A549 (cell line): ENCODE results near the gene ANKRD65. TPM values are rescaled to one million over a fixed set of nuclear protein-coding genes. Genes with fewer than 3 reads are reported as not detected.

Source experiments
- ATAC-seq, 2 experiments: fragments of 200-7000 bp in 1 of 2; fragments of >200 bp in 1 of 2; cut with Nextera tagmentation in 1 of 2; cut with Tn5 transposase in 1 of 2; 3 replicates each; pipeline versions ENCODE4 v1.8.0 to v1.9.1; 2018 to 2020; ENCODE audit warnings: mild to moderate bottlenecking in 1 of 2, moderate library complexity in 1 of 2
- CTCF ChIA-PET: fragments of 300-600 bp; sonication (Branson Sonifier 250); formaldehyde crosslinking; extraction: SDS; loops from one replicate; lab custom pipeline; 2021; ENCODE audit warnings: antibody characterized with exemption, inconsistent platforms; lab: Yijun Ruan, JAX
- POLR2A ChIA-PET: fragments of 350-600 bp; formaldehyde crosslinking; extraction: SDS; loops from one replicate; lab custom pipeline; 2021; ENCODE audit warnings: antibody characterized with exemption, inconsistent platforms; lab: Yijun Ruan, JAX
- DNase-seq, 2 experiments: peaks; one replicate each; pipeline versions ENCODE4 v3.0.0 to v3.0.0-alpha.2; 2011 to 2016; ENCODE audit warnings: low read depth in 1 of 2, low spot score in 1 of 2
- FAIRE-seq: peaks from 2 replicates; lab custom pipeline; 2011; peaks lifted over from hg19 to GRCh38; lab: Jason Lieb, UNC
- H3K27ac ChIP-seq, 2 experiments: fragments of >200 bp; sonication (Bioruptor Twin); formaldehyde crosslinking; 3 replicates each; pipeline ENCODE4 v1.5.1; 2016 to 2017
- H3K4me1 ChIP-seq: fragments of >200 bp; sonication (Bioruptor Twin); formaldehyde crosslinking; 3 replicates; pipeline ENCODE4 v1.6.1; 2016
- H3K4me2 ChIP-seq: fragments of >200 bp; sonication (Bioruptor Twin); formaldehyde crosslinking; 3 replicates; pipeline ENCODE4 v1.6.1; 2016
- H3K4me3 ChIP-seq: fragments of >200 bp; sonication (Bioruptor Twin); formaldehyde crosslinking; 3 replicates; pipeline ENCODE4 v1.5.1; 2016
- H3K9me3 ChIP-seq: fragments of >200 bp; sonication (Bioruptor Twin); formaldehyde crosslinking; 3 replicates; pipeline ENCODE4 v1.6.1; 2016
- ATOH8 ChIP-seq: fragments of 250-450 bp; sonication (Bioruptor Pico); IDR thresholded peaks from 2 replicates; pipeline ENCODE4 v1.5.0; 2020; ENCODE audit warnings: low read depth, mild to moderate bottlenecking, moderate library complexity
- BHLHE40 ChIP-seq: IDR thresholded peaks from 2 replicates; pipeline ENCODE4 v1.6.1; 2012; ENCODE audit warnings: low read depth, low read length, inconsistent platforms
- CBX8 ChIP-seq: fragments of 200-600 bp; sonication (generic); IDR thresholded peaks from 2 replicates; pipeline ENCODE4 v1.6.1; 2016
- E2F6 ChIP-seq: IDR thresholded peaks from 2 replicates; pipeline ENCODE4 v1.6.1; 2012; ENCODE audit warnings: low read depth, borderline replicate concordance
- EP300 ChIP-seq, 2 experiments: fragments of >200 bp; sonication (Bioruptor Twin); formaldehyde crosslinking; IDR thresholded peaks; 2 replicates in 1 of 2; 3 replicates in 1 of 2; pipeline ENCODE4 v1.6.1; 2016 to 2017
- GATA3 ChIP-seq: IDR thresholded peaks from 2 replicates; pipeline ENCODE4 v1.6.1; 2012; ENCODE audit warnings: borderline replicate concordance
- HDAC2 ChIP-seq: fragments of 200-600 bp; sonication (generic); IDR thresholded peaks from 2 replicates; pipeline ENCODE4 v1.6.1; 2016
- HES2 ChIP-seq: fragments of >200 bp; sonication (Bioruptor Twin); formaldehyde crosslinking; IDR thresholded peaks from 2 replicates; pipeline ENCODE4 v1.6.1; 2016
- HOXB13 ChIP-seq: fragments of 250-450 bp; sonication (Bioruptor Pico); IDR thresholded peaks from 2 replicates; pipeline ENCODE4 v1.5.0; 2020; ENCODE audit warnings: low read depth, mild to moderate bottlenecking, moderate library complexity
- JUN ChIP-seq, 2 experiments: fragments of >200 bp; sonication (Bioruptor Twin); formaldehyde crosslinking; IDR thresholded peaks; 2 replicates in 1 of 2; 3 replicates in 1 of 2; pipeline ENCODE4 v1.6.1; 2016 to 2017
- MAX ChIP-seq: IDR thresholded peaks from 2 replicates; pipeline ENCODE4 v1.6.1; 2012
- MAZ ChIP-seq: fragments of 150-350 bp; IDR thresholded peaks from 2 replicates; pipeline ENCODE4 v1.6.1; 2014; ENCODE audit warnings: antibody characterized with exemption, low read depth, low read length, borderline replicate concordance
- MYC ChIP-seq: IDR thresholded peaks from 2 replicates; pipeline ENCODE4 v1.6.1; 2012; ENCODE audit warnings: mild to moderate bottlenecking, inconsistent platforms, low read length, improper control_type of control experiment, borderline replicate concordance
- NFE2L2 ChIP-seq: fragments of 150-350 bp; conservative IDR thresholded peaks from 2 replicates; pipeline ENCODE4 v1.6.1; 2014; ENCODE audit warnings: low read length
- NPAS2 ChIP-seq: fragments of 250-450 bp; sonication (Bioruptor Pico); IDR thresholded peaks from 2 replicates; pipeline ENCODE4 v1.8.0; 2022; ENCODE audit warnings: mild to moderate bottlenecking, moderate library complexity, borderline replicate concordance
- POLR2A ChIP-seq: IDR thresholded peaks from 2 replicates; pipeline ENCODE4 v1.6.1; 2012; ENCODE audit warnings: mild to moderate bottlenecking, low read length
- RARB ChIP-seq: fragments of 250-450 bp; sonication (Bioruptor Pico); IDR thresholded peaks from 2 replicates; pipeline ENCODE4 v1.8.0; 2021; ENCODE audit warnings: mild to moderate bottlenecking, moderate library complexity
- RCOR1 ChIP-seq: fragments of 150-350 bp; IDR thresholded peaks from 2 replicates; pipeline ENCODE4 v1.6.1; 2014; ENCODE audit warnings: antibody characterized with exemption, low read length, low read depth
- TP53 ChIP-seq: fragments of 250-450 bp; sonication (Bioruptor Pico); IDR thresholded peaks from 2 replicates; pipeline ENCODE4 v1.5.0; 2021; ENCODE audit warnings: mild to moderate bottlenecking, moderate library complexity
- ZSCAN20 ChIP-seq: fragments of 250-450 bp; sonication (Bioruptor Pico); IDR thresholded peaks from 2 replicates; pipeline ENCODE4 v1.8.0; 2022; ENCODE audit warnings: mild to moderate bottlenecking, moderate library complexity
- WGBS: methylation state at CpG from one replicate; pipeline ENCODE4 v1.1.6; 2017; ENCODE audit errors: missing lambda C conversion rate; 5-methylcytosine and 5-hydroxymethylcytosine counted together
- polyA plus RNA-seq, 4 experiments: library from polyadenylated mRNA; depleted of rRNA in 3 of 4; stranded (reverse); fragments of >200 nt; fragmentation: RNase III in 1 of 4; extraction: RNeasy Plus Mini Kit Qiagen cat#74134 plus additional on column Dnase treatment in 1 of 4; gene quantifications; 2 replicates in 3 of 4; 3 replicates in 1 of 4; pipeline ENCODE4 v1.2.3, GENCODE V29; 2011 to 2017
- TF ChIP-seq, protein P1 (sequence below): fragments of 150-350 bp; IDR thresholded peaks from 2 replicates; pipeline ENCODE4 v1.6.1; 2014; ENCODE audit warnings: low read depth, mild to moderate bottlenecking, low read length
- TF ChIP-seq, protein P2 (sequence below): fragments of >200 bp; sonication (Bioruptor Twin); formaldehyde crosslinking; IDR thresholded peaks from 3 replicates; pipeline ENCODE4 v1.6.1; 2016

ANKRD65 gene
- polyA plus RNA-seq, 2 of the 4 experiments (the other 2 are of a cell fraction): 0.05 TPM; not detected in 1

DNA sequence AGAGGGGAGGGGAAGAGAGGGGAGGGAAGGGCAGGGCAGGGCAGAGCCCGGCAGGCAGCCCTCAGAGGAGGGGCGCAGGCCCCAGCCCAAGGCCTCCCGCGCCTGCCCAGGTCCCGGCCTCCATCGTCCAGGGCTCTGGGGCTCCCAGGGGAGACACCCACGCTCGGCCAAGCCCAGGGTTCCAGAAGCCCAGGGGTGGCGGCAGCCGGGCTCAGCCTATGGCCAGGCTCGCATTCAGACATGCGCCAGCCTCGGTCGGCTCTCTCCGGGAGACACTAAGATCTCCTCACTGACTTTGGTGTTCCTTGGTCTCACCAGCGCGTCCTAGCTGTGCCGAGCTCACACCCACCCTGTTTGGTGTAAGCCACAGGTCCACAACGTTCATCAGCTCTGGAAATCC, 7.1 kb upstream of the ANKRD65 start (continued):
- TF ChIP-seq JUN (IDR thresholded peaks at IDR 0.05) (no peak), E2F6 (no peak), MAX (no peak), POLR2A (no peak), CBX8 (no peak), NFE2L2 (no peak), RARB (no peak)

DNA sequence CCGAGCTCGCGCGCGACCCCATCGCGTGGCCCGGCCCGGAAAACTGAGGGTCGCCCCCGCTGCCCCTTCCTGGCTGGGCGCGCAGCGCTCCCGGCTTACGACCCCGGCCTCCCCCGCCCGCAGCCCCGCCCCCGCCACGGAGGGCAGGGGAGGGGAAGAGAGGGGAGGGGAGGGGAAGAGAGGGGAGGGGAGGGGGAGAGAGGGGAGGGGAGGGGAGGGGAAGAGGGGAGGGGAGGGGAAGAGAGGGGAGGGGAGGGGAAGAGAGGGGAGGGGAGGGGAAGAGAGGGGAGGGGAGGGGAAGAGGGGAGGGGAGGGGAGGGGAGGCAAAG, 6.7 kb upstream of the ANKRD65 start:
- POLR2A ChIA-PET: no interaction called here
- Histone ChIP-seq H3K9me3 (no peaks in the 10 kb centered on the region), H3K4me2 (peak overlapping the region; percentile 95), H3K27ac (peak overlapping the region; percentile 81 to 96), H3K4me3 (peak overlapping the region; percentile 61), H3K4me1 (peaks cover 28% of the 10 kb centered on the region)
- CTCF ChIA-PET: interaction anchor here (2.1 kb wide), 1 partner anchor 13 kb away, joined by 12 read pairs; no protein-coding TSS in a partner anchor
- no peak for FAIRE-seq
- WGBS: no CpG with 5 or more reads among the region's 22 CpGs
- TF ChIP-seq GATA3 (no peak), MAZ (no peak), RCOR1 (no peak), MYC (no peak), ZSCAN20 (CRISPR knock-in tag) (no peak), ATOH8 (no peak), TP53 (CRISPR knock-in tag) (no peak), HOXB13 (CRISPR knock-in tag) (no peak), BHLHE40 (no peak), NPAS2 (CRISPR knock-in tag) (no peak), HES2 (no peak), MAX (no peak)
- TF ChIP-seq, protein P1, sequence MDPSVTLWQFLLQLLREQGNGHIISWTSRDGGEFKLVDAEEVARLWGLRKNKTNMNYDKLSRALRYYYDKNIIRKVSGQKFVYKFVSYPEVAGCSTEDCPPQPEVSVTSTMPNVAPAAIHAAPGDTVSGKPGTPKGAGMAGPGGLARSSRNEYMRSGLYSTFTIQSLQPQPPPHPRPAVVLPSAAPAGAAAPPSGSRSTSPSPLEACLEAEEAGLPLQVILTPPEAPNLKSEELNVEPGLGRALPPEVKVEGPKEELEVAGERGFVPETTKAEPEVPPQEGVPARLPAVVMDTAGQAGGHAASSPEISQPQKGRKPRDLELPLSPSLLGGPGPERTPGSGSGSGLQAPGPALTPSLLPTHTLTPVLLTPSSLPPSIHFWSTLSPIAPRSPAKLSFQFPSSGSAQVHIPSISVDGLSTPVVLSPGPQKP: no peak
- no peak for DNase-seq
- no peak for ATAC-seq

- WGBS: 90% methylated on average over 3 of the region's 66 CpGs
- ChIA-PET POLR2A (no interaction called here), CTCF (interaction anchor here (0.8 kb wide), 1 partner anchor 77 kb away, joined by 3 read pairs; no protein-coding TSS in a partner anchor)
- peak in 1 of 2 experiments; percentile 9; a peak in 1 of 6 replicates for ATAC-seq
- FAIRE-seq: no peak
- no peaks in the 10 kb centered on the region for H3K9me3 ChIP-seq
- peak overlapping the region; percentile 61 for H3K4me3 ChIP-seq
- H3K4me2 ChIP-seq: peak overlapping the region; percentile 95
- peak overlapping the region; percentile 81 to 96 for H3K27ac ChIP-seq
- DNase-seq: peak in 1 of 2 experiments; percentile 0
- peaks cover 26% of the 10 kb centered on the region for H3K4me1 ChIP-seq
- TF ChIP-seq EP300 (IDR thresholded peaks at IDR 0.05): no peak
- no peak for TF ChIP-seq HDAC2
- TF ChIP-seq NFE2L2: no peak
- TF ChIP-seq, protein P2, sequence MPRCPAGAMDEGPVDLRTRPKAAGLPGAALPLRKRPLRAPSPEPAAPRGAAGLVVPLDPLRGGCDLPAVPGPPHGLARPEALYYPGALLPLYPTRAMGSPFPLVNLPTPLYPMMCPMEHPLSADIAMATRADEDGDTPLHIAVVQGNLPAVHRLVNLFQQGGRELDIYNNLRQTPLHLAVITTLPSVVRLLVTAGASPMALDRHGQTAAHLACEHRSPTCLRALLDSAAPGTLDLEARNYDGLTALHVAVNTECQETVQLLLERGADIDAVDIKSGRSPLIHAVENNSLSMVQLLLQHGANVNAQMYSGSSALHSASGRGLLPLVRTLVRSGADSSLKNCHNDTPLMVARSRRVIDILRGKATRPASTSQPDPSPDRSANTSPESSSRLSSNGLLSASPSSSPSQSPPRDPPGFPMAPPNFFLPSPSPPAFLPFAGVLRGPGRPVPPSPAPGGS: no peak
These were observed 6.2 kb upstream of the ANKRD65 start for GRCh38 chr1:1427106-1427819.
